Pancreas (tissue), 10 donors: ENCODE results near the gene PITPNM3. TPM values are rescaled to one million over a fixed set of nuclear protein-coding genes. Genes with fewer than 3 reads are reported as not detected.

Experiments used
- ATAC-seq, 4 donors: fragments of 200-7000 bp; cut with Tn5 transposase; one replicate each; pipeline versions ENCODE4 v1.8.0 to v1.9.1; 2020; ENCODE audit warnings: mild to moderate bottlenecking in 4 of 4, moderate library complexity in 4 of 4
- DNase-seq, 6 donors: peaks; one replicate each; pipeline ENCODE4 v3.0.0-alpha.2; 2020
- FAIRE-seq: peaks from 2 replicates; lab custom pipeline; 2012; peaks lifted over from hg19 to GRCh38; lab: Jason Lieb, UNC
- H3K27ac ChIP-seq, 4 donors: fragments of 200-600 bp; sonication (generic); 1 replicate in 3 of 4; 2 replicates in 1 of 4; pipeline versions ENCODE4 v1.5.0 to v1.8.0; 2020
- H3K27me3 ChIP-seq, 4 donors: fragments of 200-600 bp; one replicate each; pipeline ENCODE4 v1.8.0; 2021
- H3K36me3 ChIP-seq, 3 donors: fragments of 200-600 bp; sonication (generic) in 1 of 3; one replicate each; pipeline versions ENCODE4 v1.5.0 to v1.8.0; 2020 to 2021
- H3K4me1 ChIP-seq, 3 donors: fragments of 200-600 bp; one replicate each; pipeline ENCODE4 v1.8.0; 2021
- H3K4me3 ChIP-seq, 4 donors: fragments of 200-600 bp; sonication (generic) in 2 of 4; one replicate each; pipeline versions ENCODE4 v1.5.0 to v1.8.0; 2020 to 2021
- H3K9me3 ChIP-seq, 4 donors: fragments of 200-600 bp; one replicate each; pipeline ENCODE4 v1.8.0; 2021
- WGBS, 2 donors: extraction: QIAGEN DNeasy Blood & Tissue Kit; methylation state at CpG; one replicate each; pipeline ENCODE4 v1.1.7; 2013; 5-methylcytosine and 5-hydroxymethylcytosine counted together
- intact Hi-C, 3 donors: fragments of 100-400 bp; cut with DNase I; formaldehyde crosslinking; loops; one replicate each; pipeline versions ENCODE4 v1.11.1 to v1.14.2; 2022
- polyA plus RNA-seq, 2 donors: library from polyadenylated mRNA; stranded (reverse); fragments of 200-250 nt; gene quantifications; one replicate each; pipeline ENCODE4 v1.2.3, GENCODE V29; 2013
- total RNA-seq, 6 donors: library from RNA; stranded (reverse); fragmentation: NEBNext Ultra II Directional in 4 of 6; extraction: Animal tissue kit (Norgen Biotek cat#: 25700) in 4 of 6; gene quantifications; one replicate each; pipeline versions ENCODE4 v1.2.1 to v1.2.4, GENCODE V29; 2021 to 2023
- TF ChIP-seq, protein P1 (sequence below), 4 donors: fragments of 200-600 bp; sonication (generic) in 3 of 4; IDR thresholded peaks; one replicate each; pipeline versions ENCODE4 v1.5.0 to v1.8.0; 2021; ENCODE audit warnings: antibody characterized with exemption in 4 of 4
- donor health status: healthy with polysubstance abuse.
- donor health status: DM: no; HTN: no; CAD: no; lungs with moderate emphysema.
- donor health status: DM: no; HTN: no; CAD: no.
- donor health status: control.
- donor health status: control.
- donor health status: Bipolar disorder and iron deficiency.
- donor health status: DM: yes; HTN: yes; CAD: no.
- donor health status: DM: no; HTN: no; CAD: no.
- donor health status: DM: no; HTN: no; CAD: no.
- donor health status: DM: yes; HTN: yes; CAD: no.

PITPNM3 gene
- total and polyA plus RNA-seq, 8 donors = 0.67 to 5.1 (median 2.5) TPM

DNA sequence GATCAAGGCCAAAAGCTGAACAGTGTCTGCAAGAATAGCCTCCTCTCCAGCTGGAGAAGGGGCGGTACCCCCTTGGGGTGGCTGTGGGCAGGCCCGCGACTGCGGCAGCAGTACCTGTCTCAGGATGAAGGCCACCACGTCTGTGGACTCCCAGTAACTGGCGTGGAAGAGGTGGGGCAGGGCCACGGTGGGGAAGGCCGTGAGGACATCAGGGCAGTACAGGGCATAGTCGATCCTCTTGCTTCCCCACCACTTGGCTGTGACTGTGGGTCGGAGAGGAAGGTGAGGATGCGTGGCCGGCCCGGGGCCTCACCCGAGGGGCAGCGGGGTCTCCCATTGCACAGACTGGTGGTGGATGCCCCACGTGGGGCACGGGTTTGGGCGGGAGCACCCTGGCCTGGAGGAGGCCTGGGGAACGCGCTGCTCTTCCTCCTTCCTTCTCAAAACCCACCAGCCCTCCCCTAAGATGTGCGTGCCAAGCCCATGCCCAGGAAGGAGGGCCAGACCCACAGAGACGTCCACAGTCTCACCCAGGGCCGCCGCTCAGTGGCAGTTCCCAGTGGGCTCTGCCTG lies 86.1 kb downstream of the PITPNM3 start:
- ATAC-seq (no peak), FAIRE-seq (no peak), DNase-seq (no peak)
- TF ChIP-seq, protein P1, sequence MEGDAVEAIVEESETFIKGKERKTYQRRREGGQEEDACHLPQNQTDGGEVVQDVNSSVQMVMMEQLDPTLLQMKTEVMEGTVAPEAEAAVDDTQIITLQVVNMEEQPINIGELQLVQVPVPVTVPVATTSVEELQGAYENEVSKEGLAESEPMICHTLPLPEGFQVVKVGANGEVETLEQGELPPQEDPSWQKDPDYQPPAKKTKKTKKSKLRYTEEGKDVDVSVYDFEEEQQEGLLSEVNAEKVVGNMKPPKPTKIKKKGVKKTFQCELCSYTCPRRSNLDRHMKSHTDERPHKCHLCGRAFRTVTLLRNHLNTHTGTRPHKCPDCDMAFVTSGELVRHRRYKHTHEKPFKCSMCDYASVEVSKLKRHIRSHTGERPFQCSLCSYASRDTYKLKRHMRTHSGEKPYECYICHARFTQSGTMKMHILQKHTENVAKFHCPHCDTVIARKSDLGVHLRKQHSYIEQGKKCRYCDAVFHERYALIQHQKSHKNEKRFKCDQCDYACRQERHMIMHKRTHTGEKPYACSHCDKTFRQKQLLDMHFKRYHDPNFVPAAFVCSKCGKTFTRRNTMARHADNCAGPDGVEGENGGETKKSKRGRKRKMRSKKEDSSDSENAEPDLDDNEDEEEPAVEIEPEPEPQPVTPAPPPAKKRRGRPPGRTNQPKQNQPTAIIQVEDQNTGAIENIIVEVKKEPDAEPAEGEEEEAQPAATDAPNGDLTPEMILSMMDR (IDR thresholded peaks at IDR 0.05) = no peak
- H3K4me3 ChIP-seq = no peak overlapping the region
- WGBS, 2 donors = 91 to 96% methylated on average over 22 to 24 of the region's 24 CpGs
- H3K27me3 ChIP-seq = no peaks in the 10 kb centered on the region
- no peaks in the 10 kb centered on the region for H3K9me3 ChIP-seq
- intact Hi-C loops = loop anchor here in 1 of 3 donors (10.0 kb wide), 1 partner anchor 175 kb away; the partner anchor contains the start of genes KIAA0753 and TXNDC17
- H3K36me3 ChIP-seq = no peaks in the 10 kb centered on the region
- no peak overlapping the region for H3K27ac ChIP-seq
- H3K4me1 ChIP-seq = no peaks in the 10 kb centered on the region

DNA sequence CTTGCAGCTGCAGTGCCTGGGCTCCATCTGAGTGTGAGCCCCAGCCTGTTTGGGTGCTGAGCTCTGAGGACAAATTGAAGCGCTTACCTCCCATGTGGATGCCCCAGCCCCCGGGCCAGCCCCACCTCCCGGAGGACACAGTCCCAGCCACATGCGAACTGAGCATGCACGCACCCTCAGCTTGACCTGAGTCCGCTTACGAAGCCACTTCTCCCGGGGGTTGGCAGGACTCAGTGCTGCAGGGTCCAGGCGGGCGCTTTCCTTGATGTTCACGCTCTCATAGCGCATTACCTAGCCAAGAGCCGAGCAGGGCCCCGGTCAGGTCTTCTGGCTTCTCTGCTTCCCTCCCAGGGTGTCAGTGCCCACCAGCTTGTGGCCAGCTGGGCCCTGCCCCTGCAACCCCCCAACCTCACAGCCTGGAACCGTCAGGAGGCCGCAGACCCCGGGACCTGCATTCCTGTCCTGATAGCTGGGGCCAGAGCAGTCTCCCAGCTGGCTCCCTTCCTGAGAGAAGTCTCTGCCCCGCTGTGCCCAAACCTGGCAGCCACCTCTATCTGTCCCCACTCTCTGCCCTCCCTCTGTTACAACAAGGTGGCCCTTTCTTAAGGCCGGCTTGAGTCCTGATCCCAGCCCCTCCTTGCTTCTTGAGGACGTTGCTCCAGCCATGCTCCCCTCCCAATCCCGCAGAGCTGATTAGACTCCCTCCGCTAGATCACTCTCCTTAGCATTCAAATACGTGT lies 88.1 kb downstream of the PITPNM3 start:
- H3K36me3 ChIP-seq = no peaks in the 10 kb centered on the region
- DNase-seq = no peak
- H3K4me3 ChIP-seq = no peak overlapping the region
- H3K4me1 ChIP-seq = no peaks in the 10 kb centered on the region
- intact Hi-C loops = no loop called here
- TF ChIP-seq, protein P1 (IDR thresholded peaks at IDR 0.05) = no peak
- ATAC-seq = no peak
- no peaks in the 10 kb centered on the region for H3K9me3 ChIP-seq
- H3K27ac ChIP-seq = no peak overlapping the region
- FAIRE-seq = no peak
- H3K27me3 ChIP-seq = no peaks in the 10 kb centered on the region
- WGBS, 2 donors = 89 to 91% methylated on average over 23 of the region's 23 CpGs

DNA sequence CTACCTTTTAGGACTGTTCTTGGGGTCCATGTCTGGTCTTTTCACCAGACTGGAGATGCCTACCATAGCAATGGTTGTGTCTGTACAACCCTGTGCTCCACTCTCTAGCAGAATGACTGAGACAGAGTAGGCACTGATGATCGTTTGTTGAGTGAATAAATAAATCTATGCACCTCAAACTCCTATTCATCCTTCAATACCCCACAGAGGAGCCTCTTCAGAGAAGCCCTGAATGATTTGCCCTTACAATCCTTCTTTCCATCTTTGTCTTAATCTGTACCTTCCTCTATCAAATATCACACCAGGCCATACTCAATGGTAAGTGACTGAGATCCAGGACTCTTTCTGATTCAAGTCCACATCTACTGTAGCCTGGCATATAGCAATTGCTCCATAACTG lies 88.8 kb downstream of the PITPNM3 start:
- no peak for DNase-seq
- Histone ChIP-seq H3K36me3 (no peaks in the 10 kb centered on the region), H3K9me3 (no peaks in the 10 kb centered on the region), H3K27me3 (no peaks in the 10 kb centered on the region), H3K4me3 (no peak overlapping the region), H3K27ac (no peak overlapping the region), H3K4me1 (no peaks in the 10 kb centered on the region)
- TF ChIP-seq, protein P1 (IDR thresholded peaks at IDR 0.05) = no peak
- FAIRE-seq = no peak
- intact Hi-C loops = no loop called here
- WGBS, 2 donors = 57 to 70% methylated on average over 1 of the region's 1 CpG
- no peak for ATAC-seq

DNA sequence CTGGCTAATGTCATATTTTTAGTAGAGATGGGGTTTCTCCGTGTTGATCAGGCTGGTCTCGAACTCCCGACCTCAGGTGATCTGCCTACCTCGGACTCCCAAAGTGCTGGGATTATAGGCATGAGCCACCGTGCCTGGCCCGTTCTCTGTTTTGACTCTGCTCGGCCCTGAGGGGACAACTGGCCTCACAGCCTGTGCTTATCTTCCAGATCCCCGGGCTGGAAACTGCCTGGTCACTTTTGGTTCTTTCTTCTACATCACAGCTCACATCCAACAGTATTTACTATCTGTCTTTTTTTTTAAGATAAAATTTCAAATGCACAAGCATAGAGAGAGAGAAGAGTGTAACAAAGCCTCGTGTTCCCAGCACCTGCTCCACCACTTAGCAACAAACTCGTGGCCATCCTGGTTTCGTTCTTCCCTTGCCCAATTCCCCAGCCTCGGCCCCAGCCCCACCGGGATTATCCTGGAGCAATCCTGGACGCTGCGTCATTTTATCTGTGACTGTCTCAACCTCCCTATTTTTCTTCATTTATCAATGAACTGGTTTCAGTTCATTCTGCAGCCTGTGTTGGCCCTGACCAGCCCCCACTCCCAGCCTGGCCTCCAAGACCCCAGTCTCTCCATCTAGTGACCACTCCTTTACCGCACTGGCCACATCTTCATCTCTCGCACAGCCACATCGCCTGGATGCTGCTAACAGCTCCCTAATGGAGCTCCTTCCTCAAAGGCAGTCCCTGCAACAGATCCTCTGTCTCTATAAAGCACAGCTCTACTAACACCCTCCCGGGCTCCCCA lies 91.0 kb downstream of the PITPNM3 start:
- WGBS, 2 donors = 70 to 81% methylated on average over 19 of the region's 19 CpGs
- H3K4me1 ChIP-seq = no peaks in the 10 kb centered on the region
- H3K36me3 ChIP-seq = no peaks in the 10 kb centered on the region
- H3K27ac ChIP-seq = no peak overlapping the region
- DNase-seq (no peak), FAIRE-seq (no peak), ATAC-seq (no peak)
- no peaks in the 10 kb centered on the region for H3K9me3 ChIP-seq
- TF ChIP-seq, protein P1 (IDR thresholded peaks at IDR 0.05) = no peak
- no peaks in the 10 kb centered on the region for H3K27me3 ChIP-seq
- no peak overlapping the region for H3K4me3 ChIP-seq
- intact Hi-C loops = no loop called here
